GM12878 (cell line): ENCODE results near the gene FARS2. TPM values are rescaled to one million over a fixed set of nuclear protein-coding genes. Genes with fewer than 3 reads are reported as not detected.

Source experiments
- ATAC-seq: fragments of 200-7000 bp; cut with Tn5 transposase; 3 replicates; pipeline ENCODE4 v1.9.1; 2020; ENCODE audit warnings: mild to moderate bottlenecking, moderate library complexity
- BruUV-seq: library from RNA; stranded (reverse); fragments of 400-500 nt; replicated peaks from 2 replicates; lab custom pipeline; 2021; lab: Mats Ljungman, UMichigan
- CTCF ChIA-PET: fragments of 300-600 bp; sonication (Branson Sonifier 250); formaldehyde crosslinking; extraction: SDS; loops from one replicate; lab custom pipeline; 2021; ENCODE audit warnings: inconsistent platforms; lab: Yijun Ruan, JAX
- POLR2A ChIA-PET: fragments of 350-600 bp; formaldehyde crosslinking; extraction: SDS; loops from one replicate; lab custom pipeline; 2021; ENCODE audit warnings: inconsistent platforms; lab: Charles Lee
- RAD21 ChIA-PET: fragments of 300-600 bp; sonication (Branson Sonifier 250); formaldehyde crosslinking; loops from one replicate; lab custom pipeline; 2023; ENCODE audit warnings: antibody characterized with exemption; ENCODE audit not compliant: unreplicated experiment; lab: Charles Lee
- SMC1A ChIA-PET: fragments of 300-600 bp; sonication (Branson Sonifier 250); formaldehyde crosslinking; loops from one replicate; lab custom pipeline; 2023; ENCODE audit not compliant: unreplicated experiment, uncharacterized antibody; lab: Charles Lee
- DNase-seq: peaks from one replicate; pipeline ENCODE4 v3.0.0-alpha.2; 2011; ENCODE audit warnings: low read depth, low spot score
- FAIRE-seq: peaks from 3 replicates; lab custom pipeline; 2011; peaks lifted over from hg19 to GRCh38; lab: Jason Lieb, UNC
- H2AFZ ChIP-seq: 2 replicates; pipeline ENCODE4 v1.6.0; 2011; ENCODE audit warnings: low read depth, low read length, control low read depth; ENCODE audit not compliant: control insufficient read depth
- H3K27ac ChIP-seq: 2 replicates; pipeline ENCODE4 v1.5.1; 2011; ENCODE audit warnings: control low read depth; ENCODE audit not compliant: control insufficient read depth, insufficient read depth
- H3K27me3 ChIP-seq, 2 experiments: replicated peaks in 1 of 2; 2 replicates each; pipeline versions ENCODE4 v1.6.0 to v1.6.1; 2011; ENCODE audit warnings: low read length in 1 of 2; ENCODE audit not compliant: control insufficient read depth in 2 of 2, insufficient read depth in 2 of 2
- H3K36me3 ChIP-seq, 2 experiments: 2 replicates each; pipeline ENCODE4 v1.5.1; 2011; ENCODE audit warnings: low read length in 1 of 2; ENCODE audit not compliant: control insufficient read depth in 2 of 2, insufficient read depth in 2 of 2
- H3K4me1 ChIP-seq: 2 replicates; pipeline ENCODE4 v1.6.1; 2011; ENCODE audit warnings: mild to moderate bottlenecking, low read length, moderate library complexity, mixed read lengths; ENCODE audit not compliant: control insufficient read depth, insufficient read depth
- H3K4me2 ChIP-seq: 2 replicates; pipeline ENCODE4 v1.6.0; 2011; ENCODE audit warnings: control low read depth; ENCODE audit not compliant: control insufficient read depth, insufficient read depth
- H3K4me3 ChIP-seq: fragments of 200-600 bp; sonication (generic); 2 replicates; pipeline ENCODE4 v1.5.1; 2016
- H3K79me2 ChIP-seq: 2 replicates; pipeline ENCODE4 v1.6.0; 2011; ENCODE audit warnings: low read length; ENCODE audit not compliant: control insufficient read depth, insufficient read depth
- H3K9ac ChIP-seq: 2 replicates; pipeline ENCODE4 v1.8.0; 2011; ENCODE audit warnings: low read length, control low read depth, mixed read lengths; ENCODE audit not compliant: control insufficient read depth, insufficient read depth
- H3K9me3 ChIP-seq: replicated peaks from 3 replicates; pipeline ENCODE4 v1.5.1; 2011; ENCODE audit warnings: mild to moderate bottlenecking, low read length; ENCODE audit not compliant: control insufficient read depth, insufficient read depth
- H4K20me1 ChIP-seq: 2 replicates; pipeline ENCODE4 v1.6.0; 2011; ENCODE audit not compliant: control insufficient read depth, insufficient read depth
- ASH2L ChIP-seq: fragments of 300-600, 200-600 bp; sonication (generic); IDR thresholded peaks from 2 replicates; pipeline ENCODE4 v1.6.1; 2017; ENCODE audit warnings: low read depth, mild to moderate bottlenecking, borderline replicate concordance
- CEBPB ChIP-seq, 2 experiments: fragments of 150-350 bp in 1 of 2; IDR thresholded peaks; 2 replicates each; pipeline ENCODE4 v1.6.1; 2012 to 2014; ENCODE audit warnings: low read depth in 2 of 2, low read length in 2 of 2, borderline replicate concordance in 1 of 2, inconsistent platforms in 1 of 2
- HDAC2 ChIP-seq: fragments of 200-600 bp; sonication (generic); IDR thresholded peaks from 2 replicates; pipeline ENCODE4 v1.6.1; 2017
- IKZF1 ChIP-seq: fragments of 450-650 bp; conservative IDR thresholded peaks from 2 replicates; pipeline ENCODE4 v1.6.1; 2017; ENCODE audit warnings: antibody characterized with exemption, mild to moderate bottlenecking
- LARP7 ChIP-seq: fragments of 450-650 bp; IDR thresholded peaks from 2 replicates; pipeline ENCODE4 v1.6.1; 2017; ENCODE audit warnings: mild to moderate bottlenecking
- MTA3 ChIP-seq: IDR thresholded peaks from 2 replicates; pipeline ENCODE4 v1.6.1; 2012; ENCODE audit warnings: low read length, inconsistent platforms, borderline replicate concordance
- NBN ChIP-seq: fragments of 450-650 bp; IDR thresholded peaks from 2 replicates; pipeline ENCODE4 v1.6.1; 2016
- NFYA ChIP-seq: IDR thresholded peaks from 2 replicates; pipeline ENCODE4 v1.6.1; 2011; ENCODE audit warnings: low read depth, mild to moderate bottlenecking, low read length, improper control_type of control experiment, borderline replicate concordance
- NFYB ChIP-seq: IDR thresholded peaks from 2 replicates; pipeline ENCODE4 v1.6.1; 2011; ENCODE audit warnings: low read depth, mild to moderate bottlenecking, low read length, improper control_type of control experiment, moderate library complexity; ENCODE audit not compliant: insufficient read depth
- PML ChIP-seq: IDR thresholded peaks from 2 replicates; pipeline ENCODE4 v1.6.1; 2012; ENCODE audit warnings: low read length, inconsistent platforms
- RCOR1 ChIP-seq: conservative IDR thresholded peaks from 2 replicates; pipeline ENCODE4 v1.6.1; 2012; ENCODE audit warnings: low read depth, low read length, improper control_type of control experiment
- SIX5 ChIP-seq: IDR thresholded peaks from 2 replicates; pipeline ENCODE4 v1.6.1; 2011; ENCODE audit warnings: mild to moderate bottlenecking, low read depth, low read length, moderate library complexity; ENCODE audit not compliant: severe bottlenecking
- SMC3 ChIP-seq: IDR thresholded peaks from 2 replicates; pipeline ENCODE4 v1.6.1; 2011; ENCODE audit warnings: low read length, improper control_type of control experiment, borderline replicate concordance
- TCF12 ChIP-seq: IDR thresholded peaks from 2 replicates; pipeline ENCODE4 v1.6.1; 2011; ENCODE audit warnings: low read depth, mild to moderate bottlenecking, low read length
- YBX1 ChIP-seq: fragments of 450-650 bp; IDR thresholded peaks from 2 replicates; pipeline ENCODE4 v1.6.1; 2016; ENCODE audit warnings: antibody characterized with exemption
- ZNF207 ChIP-seq: fragments of 450-650 bp; IDR thresholded peaks from 2 replicates; pipeline ENCODE4 v1.6.1; 2014; ENCODE audit warnings: antibody characterized with exemption, mild to moderate bottlenecking, borderline replicate concordance
- ZNF24 ChIP-seq: fragments of 450-650 bp; IDR thresholded peaks from 2 replicates; pipeline ENCODE4 v1.6.1; 2017; ENCODE audit warnings: antibody characterized with exemption, mild to moderate bottlenecking
- WGBS: methylation state at CpG from one replicate; pipeline ENCODE4 v1.1.6; 2016; ENCODE audit warnings: low lambda C conversion rate; ENCODE audit not compliant: insufficient replicate concordance, insufficient coverage; ENCODE audit errors: missing lambda C conversion rate; 5-methylcytosine and 5-hydroxymethylcytosine counted together
- in situ Hi-C: fragments of 300-500 bp; cut with MboI; formaldehyde crosslinking; loops from 9 replicates; pipeline ENCODE4 v1.14.3; 2018; ENCODE audit warnings: mixed read lengths
- intact Hi-C: fragments of 100-400 bp; cut with micrococcal nuclease; formaldehyde crosslinking; loops from one replicate; pipeline ENCODE4 v1.14.2; 2022; ENCODE audit not compliant: unreplicated experiment
- polyA plus RNA-seq, 11 experiments: library from polyadenylated mRNA; depleted of rRNA in 4 of 11; unstranded in 6 of 11; stranded (reverse) in 5 of 11; fragments of >200 nt; fragmentation: Nextera tagmentation in 4 of 11; fragmentation: Illumina TruSeq in 1 of 11; extraction: Ambion mirVana in 4 of 11; extraction: Trizol in 1 of 11; gene quantifications; 1 replicate in 1 of 11; 2 replicates in 10 of 11; pipeline versions ENCODE4 v1.2.1 to v1.2.3, GENCODE V29; 2011 to 2016; ENCODE audit warnings: inconsistent platforms in 2 of 11, missing spikeins in 2 of 11, low read depth in 1 of 11
- total RNA-seq, 4 experiments: library from RNA; depleted of rRNA in 3 of 4; stranded (reverse); fragments of >200 nt in 3 of 4; fragmentation: Illumina TruSeq in 1 of 4; extraction: Trizol in 1 of 4; gene quantifications; 2 replicates each; pipeline versions ENCODE4 v1.2.1 to v1.2.3, GENCODE V29; 2013 to 2021
- TF ChIP-seq, protein P1 (sequence below): fragments of 450-650 bp; IDR thresholded peaks from 2 replicates; pipeline ENCODE4 v1.6.1; 2018; ENCODE audit warnings: borderline replicate concordance, mild to moderate bottlenecking; ENCODE audit not compliant: partially characterized antibody
- TF ChIP-seq, protein P2 (sequence below): IDR thresholded peaks from 2 replicates; pipeline ENCODE4 v1.6.1; 2011; ENCODE audit warnings: low read depth, low read length, improper control_type of control experiment, borderline replicate concordance
- TF ChIP-seq, protein P3 (sequence below): fragments of 450-650 bp; IDR thresholded peaks from 2 replicates; pipeline ENCODE4 v1.6.1; 2017; ENCODE audit warnings: low read depth, mild to moderate bottlenecking, moderate library complexity

Gene FARS2
- total and polyA plus RNA-seq, 10 of the 15 experiments (the other 5 are each of a cell fraction or from before 2014, with no cell fraction given) = 16.8 to 46.7 (median 25.6) TPM

DNA sequence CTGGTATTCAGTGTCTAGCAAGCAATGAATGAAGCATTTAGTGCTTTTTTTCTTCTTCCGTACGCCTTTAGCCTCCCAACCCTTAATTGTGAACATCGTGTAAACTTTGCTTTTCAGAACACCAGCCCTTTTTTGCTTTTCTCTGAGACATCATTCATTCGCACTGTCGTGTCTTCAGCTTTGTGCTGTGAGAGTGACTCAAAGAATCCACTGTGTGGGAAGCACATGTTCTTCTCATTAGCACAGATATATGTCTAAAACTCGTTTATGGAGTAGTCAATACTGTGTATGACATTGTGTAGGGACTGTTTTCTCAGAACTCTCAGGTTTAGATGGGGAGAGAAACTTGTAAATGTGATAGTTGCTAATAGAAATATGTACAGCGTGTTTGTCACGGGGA is 279.1 kb downstream of the FARS2 start (continued):
- TF ChIP-seq, protein P1, sequence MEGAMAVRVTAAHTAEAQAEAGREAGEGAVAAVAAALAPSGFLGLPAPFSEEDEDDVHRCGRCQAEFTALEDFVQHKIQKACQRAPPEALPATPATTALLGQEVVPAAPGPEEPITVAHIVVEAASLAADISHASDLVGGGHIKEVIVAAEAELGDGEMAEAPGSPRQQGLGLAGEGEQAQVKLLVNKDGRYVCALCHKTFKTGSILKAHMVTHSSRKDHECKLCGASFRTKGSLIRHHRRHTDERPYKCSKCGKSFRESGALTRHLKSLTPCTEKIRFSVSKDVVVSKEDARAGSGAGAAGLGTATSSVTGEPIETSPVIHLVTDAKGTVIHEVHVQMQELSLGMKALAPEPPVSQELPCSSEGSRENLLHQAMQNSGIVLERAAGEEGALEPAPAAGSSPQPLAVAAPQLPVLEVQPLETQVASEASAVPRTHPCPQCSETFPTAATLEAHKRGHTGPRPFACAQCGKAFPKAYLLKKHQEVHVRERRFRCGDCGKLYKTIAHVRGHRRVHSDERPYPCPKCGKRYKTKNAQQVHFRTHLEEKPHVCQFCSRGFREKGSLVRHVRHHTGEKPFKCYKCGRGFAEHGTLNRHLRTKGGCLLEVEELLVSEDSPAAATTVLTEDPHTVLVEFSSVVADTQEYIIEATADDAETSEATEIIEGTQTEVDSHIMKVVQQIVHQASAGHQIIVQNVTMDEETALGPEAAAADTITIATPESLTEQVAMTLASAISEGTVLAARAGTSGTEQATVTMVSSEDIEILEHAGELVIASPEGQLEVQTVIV = no peak
- no peak for TF ChIP-seq NFYB
- TF ChIP-seq, all 136 proteins: peak for 0

DNA sequence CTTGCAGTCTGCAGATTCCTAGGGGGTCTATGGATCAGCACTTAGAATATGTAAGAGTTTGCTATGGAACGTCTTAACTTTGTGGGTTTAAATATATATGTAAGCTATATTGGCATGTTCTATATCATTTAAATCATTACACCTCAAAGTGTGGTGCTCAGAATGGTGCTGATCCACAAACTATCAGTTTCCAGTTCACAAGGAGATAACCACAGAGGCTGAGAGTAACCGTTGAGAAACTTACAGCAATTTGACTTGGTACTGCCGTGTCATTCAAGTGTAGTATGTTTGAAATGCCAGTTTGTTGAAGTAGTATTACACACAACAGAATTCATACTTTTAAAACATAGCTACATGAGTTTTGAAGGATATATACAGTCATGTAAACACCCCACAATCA is 279.7 kb downstream of the FARS2 start:
- ChIA-PET RAD21 (no interaction called here), SMC1A (no interaction called here), CTCF (interaction anchor here (1.2 kb wide), 1 partner anchor 17 kb away, joined by 3 read pairs; no protein-coding TSS in a partner anchor), POLR2A (no interaction called here)
- in situ Hi-C loops = no loop called here
- H3K9me3 ChIP-seq = no peaks in the 10 kb centered on the region
- no peak for TF ChIP-seq IKZF1
- no peak for TF ChIP-seq ZNF24
- no peak for TF ChIP-seq SMC3
- TF ChIP-seq NBN = no peak
- no peak for TF ChIP-seq ASH2L
- TF ChIP-seq HDAC2 = no peak
- TF ChIP-seq PML = no peak
- no peak for TF ChIP-seq LARP7
- TF ChIP-seq MTA3 = no peak
- TF ChIP-seq, protein P2, sequence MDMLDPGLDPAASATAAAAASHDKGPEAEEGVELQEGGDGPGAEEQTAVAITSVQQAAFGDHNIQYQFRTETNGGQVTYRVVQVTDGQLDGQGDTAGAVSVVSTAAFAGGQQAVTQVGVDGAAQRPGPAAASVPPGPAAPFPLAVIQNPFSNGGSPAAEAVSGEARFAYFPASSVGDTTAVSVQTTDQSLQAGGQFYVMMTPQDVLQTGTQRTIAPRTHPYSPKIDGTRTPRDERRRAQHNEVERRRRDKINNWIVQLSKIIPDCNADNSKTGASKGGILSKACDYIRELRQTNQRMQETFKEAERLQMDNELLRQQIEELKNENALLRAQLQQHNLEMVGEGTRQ = no peak
- TF ChIP-seq RCOR1 = no peak
- no peak for TF ChIP-seq TCF12
- TF ChIP-seq YBX1 = no peak
- TF ChIP-seq SIX5 = no peak
- no peak for TF ChIP-seq NFYA
- TF ChIP-seq, protein P3, sequence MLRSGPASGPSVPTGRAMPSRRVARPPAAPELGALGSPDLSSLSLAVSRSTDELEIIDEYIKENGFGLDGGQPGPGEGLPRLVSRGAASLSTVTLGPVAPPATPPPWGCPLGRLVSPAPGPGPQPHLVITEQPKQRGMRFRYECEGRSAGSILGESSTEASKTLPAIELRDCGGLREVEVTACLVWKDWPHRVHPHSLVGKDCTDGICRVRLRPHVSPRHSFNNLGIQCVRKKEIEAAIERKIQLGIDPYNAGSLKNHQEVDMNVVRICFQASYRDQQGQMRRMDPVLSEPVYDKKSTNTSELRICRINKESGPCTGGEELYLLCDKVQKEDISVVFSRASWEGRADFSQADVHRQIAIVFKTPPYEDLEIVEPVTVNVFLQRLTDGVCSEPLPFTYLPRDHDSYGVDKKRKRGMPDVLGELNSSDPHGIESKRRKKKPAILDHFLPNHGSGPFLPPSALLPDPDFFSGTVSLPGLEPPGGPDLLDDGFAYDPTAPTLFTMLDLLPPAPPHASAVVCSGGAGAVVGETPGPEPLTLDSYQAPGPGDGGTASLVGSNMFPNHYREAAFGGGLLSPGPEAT = no peak
- TF ChIP-seq CEBPB (IDR thresholded peaks at IDR 0.05; ENCODE audit: borderline replicate concordance in 1 of 2, low read depth in 2 of 2, low read length in 2 of 2) = no peak
- no peak for TF ChIP-seq ZNF207
- no TSS peak for BruUV-seq
- no peak overlapping the region for H2AFZ ChIP-seq
- H3K27ac ChIP-seq = no peak overlapping the region
- H3K27me3 ChIP-seq = no peaks in the 10 kb centered on the region
- no peaks in the 10 kb centered on the region for H3K79me2 ChIP-seq
- H3K36me3 ChIP-seq = 0 out of 4 replicates have a peak, but pooled peaks cover 0 to 2% of the 10 kb centered on the region in 2 experiments
- no peak overlapping the region for H3K4me3 ChIP-seq
- no peak overlapping the region for H3K4me2 ChIP-seq
- no peaks in the 10 kb centered on the region for H3K4me1 ChIP-seq
- ATAC-seq (no peak), FAIRE-seq (no peak), DNase-seq (no peak)
- 96% methylated on average over 3 of the region's 3 CpGs for WGBS
- no peaks in the 10 kb centered on the region for H4K20me1 ChIP-seq
- no peak overlapping the region for H3K9ac ChIP-seq
- intact Hi-C loops = no loop called here
